Measurements from ENCODE around the gene SLIT3.

- TF ChIP-seq CTCF (IDR thresholded peaks at IDR 0.05; ENCODE audit: insufficient read depth, low read length, poor library complexity, severe bottlenecking) (no peak), EZH2phosphoT487 (conservative IDR thresholded peaks at IDR 0.05; ENCODE audit: low read length) (no peak)
Measured at GRCh38 chr5:168984135-168984675, 316.7 kb downstream of the SLIT3 start.

All from SU-DHL-6 (cell line).